ENCODE data around the gene BROX. TPM values are rescaled to one million over a fixed set of nuclear protein-coding genes. Genes with fewer than 3 reads are reported as not detected.
"Not testable (repeated sequence)": the region's sequence is repeated elsewhere in the genome, so short reads cannot be mapped to it uniquely, and the experiment has no call there.

The BROX gene
- total and polyA plus RNA-seq, 12 donors: 8.9 to 40.5 (median 34.3) TPM

DNA sequence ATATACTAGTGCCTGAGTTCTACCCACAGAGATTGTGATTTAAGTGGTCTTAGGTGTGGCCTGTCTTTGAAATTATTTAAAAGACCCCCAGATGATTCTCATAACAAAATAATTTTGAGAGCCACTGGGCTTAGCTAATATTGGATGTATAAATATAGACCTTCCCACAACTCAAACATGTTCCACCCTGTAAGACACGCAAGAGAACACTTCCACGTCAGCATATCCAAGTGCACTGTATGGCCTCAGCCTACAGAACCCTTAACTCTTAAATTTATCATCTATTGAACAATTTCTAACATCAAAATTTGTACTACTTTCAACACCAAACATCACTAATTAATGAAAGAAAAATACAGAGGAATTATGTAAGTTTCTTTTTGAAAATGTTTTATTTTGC is 27.1 kb downstream of the BROX start:
- no peaks in the 10 kb centered on the region for H3K9me3 ChIP-seq
- H3K4me1 ChIP-seq: no peaks in the 10 kb centered on the region
- H3K27me3 ChIP-seq: no peaks in the 10 kb centered on the region
- intact Hi-C loops (cut with DNase I): loop anchor here in 5 of 10 donors (1.0 to 5.0 kb wide), 4 partner anchors 341 to 383 kb away; no protein-coding TSS in a partner anchor
- H3K36me3 ChIP-seq: peaks cover 0 to 27% (median 10%) of the 10 kb centered on the region in 9 donors
- H3K4me3 ChIP-seq: no peak overlapping the region
- TF ChIP-seq, protein P1, sequence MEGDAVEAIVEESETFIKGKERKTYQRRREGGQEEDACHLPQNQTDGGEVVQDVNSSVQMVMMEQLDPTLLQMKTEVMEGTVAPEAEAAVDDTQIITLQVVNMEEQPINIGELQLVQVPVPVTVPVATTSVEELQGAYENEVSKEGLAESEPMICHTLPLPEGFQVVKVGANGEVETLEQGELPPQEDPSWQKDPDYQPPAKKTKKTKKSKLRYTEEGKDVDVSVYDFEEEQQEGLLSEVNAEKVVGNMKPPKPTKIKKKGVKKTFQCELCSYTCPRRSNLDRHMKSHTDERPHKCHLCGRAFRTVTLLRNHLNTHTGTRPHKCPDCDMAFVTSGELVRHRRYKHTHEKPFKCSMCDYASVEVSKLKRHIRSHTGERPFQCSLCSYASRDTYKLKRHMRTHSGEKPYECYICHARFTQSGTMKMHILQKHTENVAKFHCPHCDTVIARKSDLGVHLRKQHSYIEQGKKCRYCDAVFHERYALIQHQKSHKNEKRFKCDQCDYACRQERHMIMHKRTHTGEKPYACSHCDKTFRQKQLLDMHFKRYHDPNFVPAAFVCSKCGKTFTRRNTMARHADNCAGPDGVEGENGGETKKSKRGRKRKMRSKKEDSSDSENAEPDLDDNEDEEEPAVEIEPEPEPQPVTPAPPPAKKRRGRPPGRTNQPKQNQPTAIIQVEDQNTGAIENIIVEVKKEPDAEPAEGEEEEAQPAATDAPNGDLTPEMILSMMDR (IDR thresholded peaks at IDR 0.05): no peak
- DNase-seq: no peak
- H3K27ac ChIP-seq: no peak overlapping the region
- WGBS, 2 donors: 87 to 88% methylated on average over 2 of the region's 2 CpGs
- peak in 2 of 8 donors; percentile 49 for ATAC-seq

DNA sequence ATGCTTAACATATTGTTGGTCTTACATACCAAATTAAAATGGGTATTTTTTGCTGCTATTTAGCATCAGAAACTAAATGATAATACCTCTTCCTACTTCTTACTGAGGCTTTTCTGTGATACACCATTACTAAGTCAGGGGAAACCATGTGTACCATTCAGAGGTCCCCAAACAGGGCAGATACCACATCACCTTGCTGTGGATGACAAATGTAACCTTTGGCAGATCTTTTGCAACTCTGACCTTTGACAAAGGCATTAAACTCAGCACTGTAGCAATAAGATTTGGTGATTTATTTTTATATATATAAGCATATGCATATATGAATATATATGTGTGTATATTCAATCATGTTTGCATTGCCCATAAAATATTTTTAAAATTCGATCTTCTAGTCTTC is 27.6 kb downstream of the BROX start:
- no peak for DNase-seq
- H3K27me3 ChIP-seq: no peaks in the 10 kb centered on the region
- no peak overlapping the region for H3K4me3 ChIP-seq
- WGBS, 2 donors: 78 to 91% methylated on average over 1 of the region's 1 CpG
- intact Hi-C loops (cut with DNase I): loop anchor here in 6 of 10 donors (1.0 to 5.0 kb wide), 5 partner anchors 341 to 382 kb away; no protein-coding TSS in a partner anchor
- no peak for ATAC-seq
- H3K27ac ChIP-seq: no peak overlapping the region
- peaks cover 0 to 22% (median 6%) of the 10 kb centered on the region in 9 donors for H3K36me3 ChIP-seq
- no peaks in the 10 kb centered on the region for H3K4me1 ChIP-seq
- H3K9me3 ChIP-seq: no peaks in the 10 kb centered on the region
- TF ChIP-seq, protein P1 (IDR thresholded peaks at IDR 0.05): no peak

DNA sequence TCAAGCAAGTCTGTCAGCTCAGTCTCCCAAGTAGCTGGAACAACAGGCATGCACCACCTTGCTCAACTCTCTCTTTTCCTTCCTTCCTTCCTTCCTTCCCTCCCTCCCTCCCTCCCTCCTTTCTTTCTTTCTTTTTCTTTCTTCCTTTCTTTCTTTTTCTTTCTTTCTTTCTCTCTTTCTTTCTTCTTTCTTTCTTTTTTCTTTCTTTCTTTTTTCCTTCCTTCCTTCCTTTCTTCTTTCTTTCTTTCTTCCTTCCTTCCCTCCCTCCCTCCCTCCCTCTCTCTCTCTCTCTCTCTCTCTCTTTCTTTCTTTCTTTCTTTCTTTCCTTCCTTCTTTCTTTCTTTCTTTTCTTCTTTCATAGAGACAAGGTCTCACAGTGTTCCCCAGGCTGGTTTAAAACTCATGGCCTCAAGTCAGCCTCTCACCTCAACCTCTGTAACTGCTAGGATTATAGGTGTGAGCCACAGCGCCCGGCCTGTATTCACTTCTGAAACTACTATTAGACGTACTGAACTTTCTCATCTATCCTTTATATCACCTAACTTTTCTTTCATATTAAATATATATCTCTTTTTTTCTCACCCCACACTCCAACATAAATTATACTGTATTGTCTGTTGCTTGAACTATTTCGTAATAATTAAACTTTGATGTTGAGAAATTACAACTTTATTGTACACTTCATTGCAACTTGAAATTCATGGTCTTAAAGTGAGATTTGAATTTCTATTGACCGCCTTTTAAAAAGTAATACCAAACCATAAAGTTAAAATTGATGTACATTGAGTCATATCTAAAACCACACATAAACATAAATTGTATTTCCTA is 29.5 kb downstream of the BROX start:
- intact Hi-C loops (cut with DNase I): loop anchor here in 1 of 10 donors (5.0 kb wide), 1 partner anchor 345 kb away; no protein-coding TSS in a partner anchor
- WGBS, 2 donors: 94 to 97% methylated on average over 5 of the region's 5 CpGs
- H3K27me3 ChIP-seq, ATAC-seq, H3K9me3 ChIP-seq, DNase-seq, H3K27ac ChIP-seq, H3K4me3 ChIP-seq, H3K4me1 ChIP-seq, H3K36me3 ChIP-seq: not testable (repeated sequence)

DNA sequence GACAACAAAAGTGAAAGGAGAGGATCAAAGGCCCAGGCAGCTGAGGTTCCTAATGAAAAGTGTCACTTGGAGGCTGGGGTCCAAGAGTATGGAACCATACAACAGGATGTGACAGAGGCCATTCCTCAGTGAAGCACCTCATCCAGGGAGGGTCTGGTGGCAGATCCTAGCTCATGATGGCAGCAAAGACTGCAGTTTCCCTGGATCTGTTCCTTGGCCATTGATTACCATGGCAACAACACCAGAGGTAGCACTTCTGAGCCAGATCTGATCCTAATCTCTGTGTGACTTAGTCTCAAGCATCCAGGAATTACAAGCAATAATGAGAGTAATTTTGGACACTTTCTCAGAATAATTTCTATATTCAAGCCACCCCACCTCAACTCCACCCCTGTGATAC is 37.6 kb downstream of the BROX start:
- intact Hi-C loops (cut with DNase I): no loop called here
- no peak for DNase-seq
- Histone ChIP-seq H3K4me1 (peaks cover 0 to 11% (median 0%) of the 10 kb centered on the region in 9 donors), H3K27ac (no peak overlapping the region), H3K9me3 (no peaks in the 10 kb centered on the region), H3K27me3 (peaks cover 0 to 4% (median 0%) of the 10 kb centered on the region in 7 donors), H3K4me3 (no peak overlapping the region), H3K36me3 (no peaks in the 10 kb centered on the region)
- ATAC-seq: no peak
- TF ChIP-seq, protein P1 (IDR thresholded peaks at IDR 0.05): peak in 1 of 9 donors; percentile 16

DNA sequence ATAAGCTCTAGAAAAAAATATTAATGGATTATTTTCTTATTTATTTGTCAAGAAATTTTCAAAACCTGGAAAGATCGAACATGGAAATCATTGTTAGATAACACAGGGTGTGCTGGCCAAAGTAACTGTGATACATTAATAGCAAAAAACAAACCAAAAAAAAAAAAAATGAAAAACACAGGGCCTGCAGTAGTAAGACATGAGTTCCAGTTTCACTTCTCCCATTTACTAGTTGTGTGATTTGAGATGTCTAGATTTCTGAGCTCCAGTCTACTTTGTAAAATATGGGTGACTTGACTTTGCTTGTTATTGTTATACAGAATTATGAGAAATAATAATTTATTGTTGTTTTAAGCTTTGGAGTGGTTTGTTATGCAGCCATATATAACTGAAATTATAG is 38.3 kb downstream of the BROX start:
- no peak for DNase-seq
- Histone ChIP-seq H3K4me1 (peaks cover 0 to 11% (median 0%) of the 10 kb centered on the region in 9 donors), H3K9me3 (no peaks in the 10 kb centered on the region), H3K27me3 (peaks cover 0 to 4% (median 0%) of the 10 kb centered on the region in 7 donors), H3K36me3 (no peaks in the 10 kb centered on the region), H3K4me3 (no peak overlapping the region), H3K27ac (no peak overlapping the region)
- intact Hi-C loops (cut with DNase I): no loop called here
- TF ChIP-seq, protein P1 (IDR thresholded peaks at IDR 0.05): no peak
- no peak for ATAC-seq
- 85 to 95% methylated on average over 1 of the region's 1 CpG for WGBS, 2 donors
